ENCODE results near the gene PLK1.

Gene PLK1

GRCh38 chr16:23705517-23705902, 26.8 kb downstream of the PLK1 start:
- no peak overlapping the region for H2AFZ ChIP-seq (ENCODE audit: low read length)
- H3K9ac ChIP-seq (ENCODE audit: low read depth, low read length, poor library complexity): no peak overlapping the region
- no peak overlapping the region for H2BK15ac ChIP-seq (ENCODE audit: low read length)
- no peak overlapping the region for H3K4ac ChIP-seq (ENCODE audit: low read length)
- no peak overlapping the region for H3K4me3 ChIP-seq (ENCODE audit: low read length in 2 of 2)
- no peak overlapping the region for H2AK5ac ChIP-seq (ENCODE audit: low read depth, low read length)
- H3K79me1 ChIP-seq (ENCODE audit: low read depth, low read length): no peaks in the 10 kb centered on the region
- no peak overlapping the region for H4K8ac ChIP-seq (ENCODE audit: low read depth, low read length)
- peaks cover 0 to 3% of the 10 kb centered on the region in 2 donors for H3K4me1 ChIP-seq (ENCODE audit: control insufficient read depth in 2 of 2, insufficient read depth in 1 of 2, low read depth in 1 of 2, low read length in 2 of 2)
- no peak overlapping the region for H2BK12ac ChIP-seq (ENCODE audit: low read length)
- no peak overlapping the region for H4K91ac ChIP-seq (ENCODE audit: low read depth, low read length, poor library complexity)
- H3K23ac ChIP-seq (ENCODE audit: low read depth, low read length, poor library complexity): no peak overlapping the region
- no peak overlapping the region for H2BK120ac ChIP-seq (ENCODE audit: low read depth, low read length)
- H3K18ac ChIP-seq (ENCODE audit: low read length): no peak overlapping the region
- peaks cover 0 to 4% (median 0%) of the 10 kb centered on the region in 3 experiments for H3K27me3 ChIP-seq (ENCODE audit: control insufficient read depth in 3 of 3, insufficient read depth in 3 of 3, low read depth in 1 of 3, low read length in 3 of 3)
- no peak overlapping the region for H3K27ac ChIP-seq (replicated peaks; ENCODE audit: low read length)
- H3K4me2 ChIP-seq (ENCODE audit: insufficient read depth, low read length, poor library complexity, severe bottlenecking): no peak overlapping the region
- H3K14ac ChIP-seq (ENCODE audit: low read length): no peak overlapping the region
- no peak overlapping the region for H2BK5ac ChIP-seq (ENCODE audit: low read length)
- H3K9me3 ChIP-seq (replicated peaks in 1 of 2; ENCODE audit: control insufficient read depth in 2 of 2, insufficient read depth in 1 of 2, low read depth in 1 of 2, low read length in 2 of 2): peaks cover 2 to 3% of the 10 kb centered on the region in 2 donors
- no peaks in the 10 kb centered on the region for H3K36me3 ChIP-seq (replicated peaks in 1 of 2; ENCODE audit: control insufficient read depth in 2 of 2, insufficient read depth in 2 of 2, low read length in 2 of 2)
- WGBS, 2 donors (ENCODE audit: extremely low coverage in 2 of 2, insufficient read length in 2 of 2, insufficient replicate concordance in 1 of 2): no CpG with 5 or more reads among the region's 2 CpGs
- no peak for DNase-seq (ENCODE audit: low spot score)

GRCh38 chr16:23706439-23706838, 27.8 kb downstream of the PLK1 start:
- Histone ChIP-seq H2BK12ac (ENCODE audit: low read length) (no peak overlapping the region), H2AK5ac (ENCODE audit: low read depth, low read length) (no peak overlapping the region), H2BK15ac (ENCODE audit: low read length) (no peak overlapping the region), H3K79me1 (ENCODE audit: low read depth, low read length) (no peaks in the 10 kb centered on the region), H2AFZ (ENCODE audit: low read length) (no peak overlapping the region), H3K27ac (replicated peaks; ENCODE audit: low read length) (no peak overlapping the region), H3K27me3 (ENCODE audit: control insufficient read depth in 3 of 3, insufficient read depth in 3 of 3, low read depth in 1 of 3, low read length in 3 of 3) (peaks cover 0 to 10% (median 0%) of the 10 kb centered on the region in 3 experiments), H3K4ac (ENCODE audit: low read length) (no peak overlapping the region), H4K8ac (ENCODE audit: low read depth, low read length) (no peak overlapping the region), H3K14ac (ENCODE audit: low read length) (no peak overlapping the region), H2BK5ac (ENCODE audit: low read length) (no peak overlapping the region), H3K4me2 (ENCODE audit: insufficient read depth, low read length, poor library complexity, severe bottlenecking) (no peak overlapping the region), H3K36me3 (replicated peaks in 1 of 2; ENCODE audit: control insufficient read depth in 2 of 2, insufficient read depth in 2 of 2, low read length in 2 of 2) (no peaks in the 10 kb centered on the region), H3K18ac (ENCODE audit: low read length) (no peak overlapping the region), H3K4me1 (ENCODE audit: control insufficient read depth in 2 of 2, insufficient read depth in 1 of 2, low read depth in 1 of 2, low read length in 2 of 2) (no peaks in the 10 kb centered on the region), H3K9me3 (replicated peaks in 1 of 2; ENCODE audit: control insufficient read depth in 2 of 2, insufficient read depth in 1 of 2, low read depth in 1 of 2, low read length in 2 of 2) (peaks cover 2 to 3% of the 10 kb centered on the region in 2 donors), H3K9ac (ENCODE audit: low read depth, low read length, poor library complexity) (no peak overlapping the region), H3K4me3 (ENCODE audit: low read length in 2 of 2) (no peak overlapping the region), H3K23ac (ENCODE audit: low read depth, low read length, poor library complexity) (no peak overlapping the region), H4K91ac (ENCODE audit: low read depth, low read length, poor library complexity) (no peak overlapping the region), H2BK120ac (ENCODE audit: low read depth, low read length) (no peak overlapping the region)
- WGBS, 2 donors (ENCODE audit: extremely low coverage in 2 of 2, insufficient read length in 2 of 2, insufficient replicate concordance in 1 of 2): no CpG with 5 or more reads among the region's 4 CpGs
- DNase-seq (ENCODE audit: low spot score): no peak

- Histone ChIP-seq H3K4me2 (ENCODE audit: insufficient read depth, low read length, poor library complexity, severe bottlenecking) (no peak overlapping the region), H2BK5ac (ENCODE audit: low read length) (no peak overlapping the region), H3K27me3 (ENCODE audit: control insufficient read depth in 3 of 3, insufficient read depth in 3 of 3, low read depth in 1 of 3, low read length in 3 of 3) (peaks cover 2 to 40% (median 21%) of the 10 kb centered on the region in 3 experiments), H3K14ac (ENCODE audit: low read length) (no peak overlapping the region), H3K18ac (ENCODE audit: low read length) (no peak overlapping the region), H3K4me3 (ENCODE audit: low read length in 2 of 2) (no peak overlapping the region), H4K91ac (ENCODE audit: low read depth, low read length, poor library complexity) (no peak overlapping the region), H3K36me3 (replicated peaks in 1 of 2; ENCODE audit: control insufficient read depth in 2 of 2, insufficient read depth in 2 of 2, low read length in 2 of 2) (no peaks in the 10 kb centered on the region), H3K23ac (ENCODE audit: low read depth, low read length, poor library complexity) (no peak overlapping the region), H3K4me1 (ENCODE audit: control insufficient read depth in 2 of 2, insufficient read depth in 1 of 2, low read depth in 1 of 2, low read length in 2 of 2) (no peaks in the 10 kb centered on the region), H2BK15ac (ENCODE audit: low read length) (no peak overlapping the region), H2BK12ac (ENCODE audit: low read length) (no peak overlapping the region), H3K9ac (ENCODE audit: low read depth, low read length, poor library complexity) (no peak overlapping the region), H4K8ac (ENCODE audit: low read depth, low read length) (no peak overlapping the region), H3K27ac (replicated peaks; ENCODE audit: low read length) (no peak overlapping the region), H3K9me3 (replicated peaks in 1 of 2; ENCODE audit: control insufficient read depth in 2 of 2, insufficient read depth in 1 of 2, low read depth in 1 of 2, low read length in 2 of 2) (peaks cover 2 to 3% of the 10 kb centered on the region in 2 donors), H2BK120ac (ENCODE audit: low read depth, low read length) (no peak overlapping the region), H3K4ac (ENCODE audit: low read length) (no peak overlapping the region), H2AFZ (ENCODE audit: low read length) (no peak overlapping the region), H2AK5ac (ENCODE audit: low read depth, low read length) (no peak overlapping the region), H3K79me1 (ENCODE audit: low read depth, low read length) (no peaks in the 10 kb centered on the region)
- DNase-seq (ENCODE audit: low spot score): no peak
Observed at GRCh38 chr16:23709536-23709935, 30.8 kb downstream of the PLK1 start.

- Histone ChIP-seq H4K8ac (ENCODE audit: low read depth, low read length) (no peak overlapping the region), H3K36me3 (replicated peaks in 1 of 2; ENCODE audit: control insufficient read depth in 2 of 2, insufficient read depth in 2 of 2, low read length in 2 of 2) (no peaks in the 10 kb centered on the region), H3K18ac (ENCODE audit: low read length) (no peak overlapping the region), H3K4me3 (ENCODE audit: low read length in 2 of 2) (peak overlapping the region in 1 of 2 donors; percentile 51), H3K27me3 (ENCODE audit: control insufficient read depth in 3 of 3, insufficient read depth in 3 of 3, low read depth in 1 of 3, low read length in 3 of 3) (peaks cover 2 to 44% (median 23%) of the 10 kb centered on the region in 3 experiments), H2BK5ac (ENCODE audit: low read length) (no peak overlapping the region), H3K23ac (ENCODE audit: low read depth, low read length, poor library complexity) (no peak overlapping the region), H3K9me3 (replicated peaks in 1 of 2; ENCODE audit: control insufficient read depth in 2 of 2, insufficient read depth in 1 of 2, low read depth in 1 of 2, low read length in 2 of 2) (peaks cover 2 to 3% of the 10 kb centered on the region in 2 donors), H3K14ac (ENCODE audit: low read length) (no peak overlapping the region), H3K4ac (ENCODE audit: low read length) (no peak overlapping the region), H2BK15ac (ENCODE audit: low read length) (no peak overlapping the region), H3K27ac (replicated peaks; ENCODE audit: low read length) (no peak overlapping the region), H2BK120ac (ENCODE audit: low read depth, low read length) (no peak overlapping the region), H3K4me1 (ENCODE audit: control insufficient read depth in 2 of 2, insufficient read depth in 1 of 2, low read depth in 1 of 2, low read length in 2 of 2) (no peaks in the 10 kb centered on the region), H2BK12ac (ENCODE audit: low read length) (no peak overlapping the region), H3K9ac (ENCODE audit: low read depth, low read length, poor library complexity) (no peak overlapping the region), H2AFZ (ENCODE audit: low read length) (no peak overlapping the region), H3K79me1 (ENCODE audit: low read depth, low read length) (no peaks in the 10 kb centered on the region), H2AK5ac (ENCODE audit: low read depth, low read length) (no peak overlapping the region), H4K91ac (ENCODE audit: low read depth, low read length, poor library complexity) (no peak overlapping the region), H3K4me2 (ENCODE audit: insufficient read depth, low read length, poor library complexity, severe bottlenecking) (no peak overlapping the region)
- DNase-seq (ENCODE audit: low spot score): no peak
- WGBS, 2 donors (ENCODE audit: extremely low coverage in 2 of 2, insufficient read length in 2 of 2, insufficient replicate concordance in 1 of 2): no CpG with 5 or more reads among the region's 2 CpGs
Observed at GRCh38 chr16:23710008-23710407, 31.3 kb downstream of the PLK1 start.
